ENCODE results near the gene TCF21. TPM values are rescaled to one million over a fixed set of nuclear protein-coding genes. Genes with fewer than 3 reads are reported as not detected.

TCF21 gene
- polyA plus RNA-seq, 4 donors: 170 to 213 (median 207) TPM

DNA sequence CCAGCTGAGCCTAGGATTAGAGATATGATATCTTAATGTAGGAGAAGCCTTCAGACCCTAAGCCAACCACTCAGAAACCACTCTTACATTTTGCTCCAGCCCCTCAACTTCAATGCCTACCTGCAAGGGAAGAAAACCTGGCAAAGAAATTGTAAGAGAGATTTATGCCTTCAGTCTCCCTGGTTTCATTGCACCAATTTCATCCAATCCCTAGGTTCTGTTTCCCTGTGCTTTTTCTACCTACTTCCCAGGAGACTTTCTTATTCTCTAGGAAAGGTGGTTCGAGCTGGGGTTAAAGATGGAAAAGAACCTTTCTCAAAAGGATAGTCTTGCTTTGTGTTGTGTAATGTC lies 1.1 kb upstream of the TCF21 start:
- no peak for DNase-seq (ENCODE audit: low read depth in 4 of 4, low spot score in 3 of 4)

DNA sequence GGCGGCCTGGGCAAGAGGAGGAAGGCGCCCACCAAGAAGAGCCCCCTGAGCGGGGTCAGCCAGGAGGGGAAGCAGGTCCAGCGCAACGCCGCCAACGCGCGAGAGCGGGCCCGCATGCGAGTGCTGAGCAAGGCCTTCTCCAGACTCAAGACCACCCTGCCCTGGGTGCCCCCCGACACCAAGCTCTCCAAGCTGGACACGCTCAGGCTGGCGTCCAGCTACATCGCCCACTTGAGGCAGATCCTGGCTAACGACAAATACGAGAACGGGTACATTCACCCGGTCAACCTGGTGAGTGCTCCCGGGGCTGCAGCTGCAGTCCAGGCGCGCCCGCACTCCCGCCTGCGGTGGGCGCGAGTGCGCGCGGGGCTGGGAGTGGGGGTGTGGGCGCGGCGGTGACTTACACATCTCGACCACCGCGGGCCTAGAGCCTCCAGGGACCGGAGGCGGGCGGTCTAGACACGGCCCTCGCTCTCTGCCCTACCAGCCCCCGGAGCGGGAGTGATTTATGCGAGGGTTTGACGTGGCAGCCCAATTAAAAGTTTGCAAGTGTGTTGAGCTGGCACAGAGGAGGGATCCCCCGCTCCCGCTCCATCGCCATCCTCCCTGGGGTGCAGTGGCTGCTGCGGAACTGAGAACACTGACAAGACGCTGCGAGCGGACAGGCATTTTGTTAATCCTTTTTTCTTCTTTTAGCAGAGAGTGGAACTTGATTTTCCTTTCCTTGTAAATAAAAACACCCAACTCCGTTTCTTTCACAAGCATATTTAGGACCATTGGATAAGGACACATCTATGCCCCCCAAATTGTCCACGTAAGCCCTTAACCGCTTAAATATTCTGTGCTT lies 867 bp downstream of the TCF21 start:
- no peak for DNase-seq (ENCODE audit: low read depth in 4 of 4, low spot score in 3 of 4)

- no peak for DNase-seq (ENCODE audit: low read depth in 4 of 4, low spot score in 3 of 4)
Observed at GRCh38 chr6:133890711-133891148, 1.8 kb downstream of the TCF21 start.

- no peak for DNase-seq (ENCODE audit: low read depth in 4 of 4, low spot score in 3 of 4)
Observed at GRCh38 chr6:133891149-133891926, 2.4 kb downstream of the TCF21 start.

- no peak for DNase-seq (ENCODE audit: low read depth in 4 of 4, low spot score in 3 of 4)
Observed at GRCh38 chr6:133891927-133892812, 3.3 kb downstream of the TCF21 start.

DNA sequence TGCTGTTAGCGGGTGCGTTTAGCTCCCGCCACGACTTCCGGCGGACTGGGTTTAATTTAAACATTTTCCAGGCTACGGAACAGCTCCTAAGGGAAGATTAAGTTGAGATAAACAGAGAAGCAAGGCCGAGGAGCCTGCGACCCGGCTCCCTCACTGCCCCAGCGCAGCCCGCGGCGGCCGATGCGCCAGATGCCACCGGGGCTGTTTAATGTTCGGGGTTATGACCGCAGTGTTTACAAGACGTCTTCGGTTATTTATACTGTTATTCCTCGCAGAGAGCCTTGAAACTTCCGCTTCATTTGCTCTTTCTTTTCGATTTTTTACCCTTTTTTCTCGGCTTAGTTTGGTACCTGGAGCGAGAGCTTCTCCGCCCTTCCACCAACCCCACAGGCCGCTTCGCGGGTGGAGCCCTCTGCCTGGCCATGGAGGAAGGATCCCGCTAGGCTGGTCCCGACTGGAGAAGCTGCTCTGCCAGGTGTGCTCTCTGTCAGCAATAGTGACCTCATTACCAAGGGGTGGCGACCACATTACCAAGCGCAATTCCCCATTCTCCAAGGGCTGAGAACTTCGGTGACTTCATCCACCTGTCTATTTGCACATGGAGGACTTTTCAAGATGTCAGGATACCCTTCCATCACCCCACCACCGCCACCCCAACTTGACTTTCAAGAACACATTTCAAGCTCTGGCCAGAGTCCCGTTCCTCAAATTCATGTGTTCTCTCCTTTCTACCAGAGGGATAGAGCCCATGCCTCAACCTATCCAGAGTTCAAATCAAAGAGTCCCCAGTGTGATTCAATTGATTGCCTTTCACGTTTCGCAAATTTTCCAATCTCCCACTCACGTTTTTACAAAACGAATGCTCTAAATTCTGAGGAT lies 4.1 kb downstream of the TCF21 start:
- DNase-seq (ENCODE audit: low read depth in 4 of 4, low spot score in 3 of 4): no peak

- no peak for DNase-seq (ENCODE audit: low read depth in 4 of 4, low spot score in 3 of 4)
Observed at GRCh38 chr6:133893946-133894345, 5.0 kb downstream of the TCF21 start.

GRCh38 chr6:133894369-133894768 lies 5.5 kb downstream of the TCF21 start:
- no peak for DNase-seq (ENCODE audit: low read depth in 4 of 4, low spot score in 3 of 4)

DNA sequence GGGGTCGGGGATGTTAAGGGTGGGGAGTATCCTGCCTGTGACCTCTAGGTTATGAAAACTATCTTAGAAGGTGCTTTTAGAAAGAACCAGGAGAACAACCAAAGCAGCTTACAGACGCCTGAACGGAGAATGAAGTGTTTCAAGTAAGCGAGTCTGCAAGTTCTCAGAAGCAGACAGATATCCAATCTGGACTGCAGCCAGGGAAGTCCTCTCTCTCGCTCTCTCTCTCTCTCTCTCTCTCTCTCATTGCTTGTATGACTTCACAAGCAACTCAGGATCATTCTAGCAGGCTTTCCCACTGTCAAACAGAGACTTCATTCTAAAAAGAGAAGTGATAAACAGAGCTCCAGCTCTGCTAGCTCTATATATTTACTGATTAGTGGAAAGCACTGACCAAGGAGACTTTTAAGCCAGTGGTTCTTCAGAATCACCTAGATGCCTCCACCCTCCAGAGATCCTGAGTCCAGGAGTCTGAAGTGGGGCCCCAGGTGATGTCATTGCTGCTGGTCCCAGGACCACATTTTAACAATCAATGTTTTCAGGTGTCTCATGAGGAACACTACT lies 6.0 kb downstream of the TCF21 start:
- DNase-seq (ENCODE audit: low read depth in 4 of 4, low spot score in 3 of 4): no peak

GRCh38 chr6:133895573-133896343 lies 6.8 kb downstream of the TCF21 start:
- no peak for DNase-seq (ENCODE audit: low read depth in 4 of 4, low spot score in 3 of 4)

DNA sequence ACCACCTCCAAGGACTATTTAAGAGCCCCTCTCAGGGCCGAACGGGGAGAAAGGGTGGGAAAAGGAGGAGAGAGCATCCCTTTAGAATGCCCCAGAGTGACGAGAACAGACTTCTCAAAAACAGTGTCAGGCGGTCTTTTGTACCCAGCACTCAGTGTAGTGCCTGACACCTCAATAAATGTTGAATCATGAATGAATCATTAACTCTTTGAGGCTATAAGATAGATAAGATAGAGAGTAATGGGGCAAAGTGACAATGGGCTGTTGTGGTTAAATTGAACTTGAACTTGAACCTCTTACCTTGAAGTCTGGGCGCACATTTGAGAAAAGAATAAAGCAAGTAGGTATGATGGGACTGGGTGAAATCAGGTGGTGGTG lies 7.4 kb downstream of the TCF21 start:
- no peak for DNase-seq (ENCODE audit: low read depth in 4 of 4, low spot score in 3 of 4)

- no peak for DNase-seq (ENCODE audit: low read depth in 4 of 4, low spot score in 3 of 4)
Observed at GRCh38 chr6:133898263-133898662, 9.3 kb downstream of the TCF21 start.

DNA sequence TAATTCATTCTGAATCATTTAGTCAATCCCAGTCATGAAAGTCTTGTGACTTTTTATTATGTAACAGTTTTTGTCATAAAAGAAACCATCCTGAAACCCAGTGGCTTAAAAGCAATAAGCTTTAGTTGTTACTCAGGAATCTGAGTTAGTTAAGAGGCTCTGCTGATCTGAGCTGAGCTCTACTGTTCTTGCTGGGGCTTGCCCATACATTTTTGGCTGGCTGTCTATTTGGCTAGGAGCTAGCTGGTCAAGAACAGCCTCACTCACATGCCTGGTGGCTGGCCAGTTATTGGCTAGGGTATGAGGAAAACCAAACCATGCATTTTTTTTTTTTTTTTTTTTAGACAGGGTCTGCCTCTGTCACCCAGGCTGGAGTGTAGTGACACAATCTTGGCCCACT lies 10.6 kb downstream of the TCF21 start:
- DNase-seq (ENCODE audit: low read depth in 4 of 4, low spot score in 3 of 4): no peak

DNA sequence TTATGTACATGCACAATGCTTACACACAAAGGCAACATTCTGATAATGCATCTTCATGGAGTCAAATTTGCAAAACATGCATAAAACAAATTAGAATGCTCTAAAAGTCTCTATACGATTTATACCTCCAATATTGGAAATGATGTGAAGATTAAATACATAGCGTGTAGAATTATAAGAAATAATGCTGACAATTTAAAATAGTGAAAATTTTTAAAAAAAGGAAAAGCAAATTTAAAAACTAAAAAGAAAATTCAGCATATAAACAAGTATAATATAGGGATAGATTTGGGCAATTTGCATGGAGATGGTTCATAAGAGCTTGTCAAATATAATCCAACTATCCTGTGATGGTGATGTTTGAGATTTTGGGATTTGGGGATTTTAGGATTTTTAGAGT lies 14.9 kb downstream of the TCF21 start:
- DNase-seq (ENCODE audit: low read depth in 4 of 4, low spot score in 3 of 4): no peak

GRCh38 chr6:133906050-133906449 lies 17.1 kb downstream of the TCF21 start:
- no peak for DNase-seq (ENCODE audit: low read depth in 4 of 4, low spot score in 3 of 4)

- peak; percentile 83 to 88 (median 84) for DNase-seq (ENCODE audit: low read depth in 4 of 4, low spot score in 3 of 4)
Observed at GRCh38 chr6:133916650-133917151, 27.8 kb downstream of the TCF21 start.

GRCh38 chr6:133917781-133918180 lies 28.9 kb downstream of the TCF21 start:
- DNase-seq (ENCODE audit: low read depth in 4 of 4, low spot score in 3 of 4): no peak

DNA sequence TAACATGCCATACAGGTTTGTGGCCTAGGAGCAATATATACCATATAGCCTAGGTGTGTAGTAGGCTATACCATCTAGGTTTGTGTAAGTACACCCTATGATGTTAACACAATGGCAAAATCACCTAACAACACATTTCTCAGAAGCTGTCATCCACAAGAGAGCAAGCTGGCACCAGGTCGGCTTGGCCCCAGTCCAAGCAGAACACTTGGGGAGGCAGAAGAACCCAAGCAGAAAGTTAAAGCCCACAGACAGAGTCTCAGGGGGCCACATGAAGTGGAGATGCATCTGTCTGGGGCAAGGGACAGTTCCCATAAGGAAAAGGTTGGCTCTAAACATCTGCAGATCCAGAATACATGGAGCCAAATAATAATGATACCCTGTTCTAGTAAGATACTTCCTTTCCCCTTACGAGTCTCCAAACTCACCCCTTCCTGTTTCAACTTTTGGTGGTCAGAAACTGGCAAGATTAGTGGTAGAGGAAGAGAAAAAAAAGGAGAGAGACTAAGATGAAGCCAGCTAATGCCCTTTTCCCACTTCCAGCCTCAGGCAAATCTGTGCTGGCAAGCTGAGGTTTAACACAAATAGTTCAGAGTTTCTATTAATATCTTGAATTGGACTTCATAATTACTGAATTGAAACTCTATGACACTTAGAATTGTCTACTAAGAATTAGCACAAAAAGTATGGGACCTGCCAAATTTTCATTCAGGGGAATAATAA lies 29.5 kb downstream of the TCF21 start:
- no peak for DNase-seq (ENCODE audit: low read depth in 4 of 4, low spot score in 3 of 4)
